ENCODE results near the gene TRAM2. TPM values are rescaled to one million over a fixed set of nuclear protein-coding genes. Genes with fewer than 3 reads are reported as not detected.
A peak's percentile ranks its signal among the peaks of the same experiment; 100 is the strongest.

TRAM2 gene
- total RNA-seq, 1 experiment from 2014 or later: 21.2 TPM

- peak overlapping the region; percentile 56 for H2AFZ ChIP-seq (ENCODE audit: low read length)
- DNase-seq: no peak
- H3T11ph ChIP-seq (ENCODE audit: low read length): no peak overlapping the region
- no peaks in the 10 kb centered on the region for H4K20me1 ChIP-seq (ENCODE audit: control insufficient read depth, insufficient read depth, insufficient read length)
- no peak overlapping the region for H3K9ac ChIP-seq (ENCODE audit: extremely low read depth, insufficient read length, low read length)
- H2BK120ac ChIP-seq (ENCODE audit: low read depth, low read length, poor library complexity, severe bottlenecking): no peak overlapping the region
- H3K79me2 ChIP-seq (ENCODE audit: insufficient read depth, low read length): no peaks in the 10 kb centered on the region
- WGBS (ENCODE audit: extremely low coverage, insufficient read length, low lambda C conversion rate): no CpG with 5 or more reads among the region's 6 CpGs
- H3K4me1 ChIP-seq (ENCODE audit: insufficient read depth, low read length): peaks cover 4% of the 10 kb centered on the region
- no peak overlapping the region for H4K5ac ChIP-seq (ENCODE audit: insufficient read length, low read depth, low read length)
- no peaks in the 10 kb centered on the region for H3K9me3 ChIP-seq (ENCODE audit: control insufficient read depth, low read depth, low read length)
- no peak overlapping the region for H4K91ac ChIP-seq (ENCODE audit: insufficient read length, low read depth, low read length)
- no peak overlapping the region for H4K8ac ChIP-seq (replicated peaks; ENCODE audit: insufficient read length, low read depth, low read length)
- Mint-ChIP-seq H3K36me3 (ENCODE audit: insufficient read depth in 1 of 3, low read depth in 3 of 3) (no peaks in the 10 kb centered on the region; a peak in 1 of 7 replicates), H3K9me3 (peaks cover 0 to 2% of the 10 kb centered on the region in 2 experiments; a peak in 1 of 5 replicates), H3K27me3 (ENCODE audit: low read depth) (no peaks in the 10 kb centered on the region; the same call in 1 of the 2 replicates), H3K4me3 (no peak overlapping the region), H3K4me1 (peaks cover 3 to 8% of the 10 kb centered on the region in 2 experiments; a peak in 3 of 4 replicates), H3K27ac (no peak overlapping the region)
- no peak overlapping the region for H3K14ac ChIP-seq (ENCODE audit: insufficient read depth, low read length)
- H3K4me2 ChIP-seq (ENCODE audit: insufficient read depth, insufficient read length, low read length): no peak overlapping the region
- no peaks in the 10 kb centered on the region for H3K27me3 ChIP-seq (ENCODE audit: insufficient read depth, low read length)
- no peak overlapping the region for H2BK5ac ChIP-seq (ENCODE audit: insufficient read length, low read length)
- H2BK15ac ChIP-seq (ENCODE audit: low read depth, low read length): no peak overlapping the region
- no peak overlapping the region for H2BK12ac ChIP-seq (ENCODE audit: insufficient read length, low read depth, low read length)
- H3K79me1 ChIP-seq (ENCODE audit: insufficient read depth, low read depth, low read length, poor library complexity, severe bottlenecking): no peaks in the 10 kb centered on the region
- H3K56ac ChIP-seq (ENCODE audit: insufficient read length, low read depth, low read length): no peak overlapping the region
- no peaks in the 10 kb centered on the region for H3K23me2 ChIP-seq (ENCODE audit: insufficient read length, low read depth, low read length, poor library complexity, severe bottlenecking)
- H2BK20ac ChIP-seq (ENCODE audit: low read depth, low read length, poor library complexity, severe bottlenecking): no peak overlapping the region
- no peak overlapping the region for H3K23ac ChIP-seq (ENCODE audit: insufficient read length, low read depth, low read length)
- no peak overlapping the region for H2AK5ac ChIP-seq (ENCODE audit: insufficient read length, low read length)
- no peak overlapping the region for H3K18ac ChIP-seq (ENCODE audit: insufficient read length, low read depth, low read length)
- no peak overlapping the region for H3K4ac ChIP-seq (ENCODE audit: low read depth, low read length)
- H3K27ac ChIP-seq (ENCODE audit: insufficient read length, low read depth, low read length): no peak overlapping the region
- TF ChIP-seq CTCF (conservative IDR thresholded peaks at IDR 0.05): no peak
These were observed 35.6 kb upstream of the TRAM2 start for GRCh38 chr6:52612336-52613054.

All from H9 (cell line).